Fibroblast of villous mesenchyme (primary cell): ENCODE data around the gene VAV3. TPM values are rescaled to one million over a fixed set of nuclear protein-coding genes. Genes with fewer than 3 reads are reported as not detected.

Experiments used
- DNase-seq: peaks from one replicate; pipeline ENCODE4 v3.0.0-alpha.2; 2010; ENCODE audit warnings: low read depth
- H3K4me3 ChIP-seq: 2 replicates; pipeline ENCODE4 v1.5.1; 2011; ENCODE audit warnings: low read depth, mild to moderate bottlenecking, low read length
- CTCF ChIP-seq: IDR thresholded peaks from 2 replicates; pipeline ENCODE4 v1.5.1; 2012; ENCODE audit warnings: low read depth, mild to moderate bottlenecking, low read length; ENCODE audit not compliant: insufficient read depth
- total RNA-seq: library from RNA; depleted of rRNA; stranded (reverse); fragments of >200 nt; gene quantifications from 2 replicates; pipeline ENCODE4 v1.2.3, GENCODE V29; 2012

Gene VAV3
- total RNA-seq, 1 donor = 0.43 TPM

GRCh38 chr1:107551456-107551855, 413.5 kb downstream of the VAV3 start:
- H3K4me3 ChIP-seq = no peak overlapping the region
- no peak for TF ChIP-seq CTCF
- DNase-seq = no peak

GRCh38 chr1:107550358-107550757, 414.6 kb downstream of the VAV3 start:
- no peak overlapping the region for H3K4me3 ChIP-seq
- TF ChIP-seq CTCF = no peak
- DNase-seq = no peak

- no peak for TF ChIP-seq CTCF
- no peak for DNase-seq
- no peak overlapping the region for H3K4me3 ChIP-seq
These were observed 415.7 kb downstream of the VAV3 start for GRCh38 chr1:107549152-107549810.

- DNase-seq = no peak
- no peak for TF ChIP-seq CTCF
- no peak overlapping the region for H3K4me3 ChIP-seq
These were observed 416.7 kb downstream of the VAV3 start for GRCh38 chr1:107548276-107548675.

GRCh38 chr1:107547363-107548155, 417.4 kb downstream of the VAV3 start:
- no peak for DNase-seq
- no peak for TF ChIP-seq CTCF
- no peak overlapping the region for H3K4me3 ChIP-seq

- no peak overlapping the region for H3K4me3 ChIP-seq
- TF ChIP-seq CTCF = no peak
- DNase-seq = no peak
These were observed 418.4 kb downstream of the VAV3 start for GRCh38 chr1:107546576-107546975.

- no peak overlapping the region for H3K4me3 ChIP-seq
- no peak for DNase-seq
- TF ChIP-seq CTCF = no peak
These were observed 419.1 kb downstream of the VAV3 start for GRCh38 chr1:107545879-107546278.
